ENCODE data around the gene CFAP299. TPM values are rescaled to one million over a fixed set of nuclear protein-coding genes. Genes with fewer than 3 reads are reported as not detected.

CFAP299 gene
- total and polyA plus RNA-seq, 2 experiments from 2014 or later = 0.24 to 1.4 TPM

- H3K4me1 ChIP-seq (ENCODE audit: low read depth) = peaks cover 12% of the 10 kb centered on the region
- no peaks in the 10 kb centered on the region for H3K9me3 ChIP-seq (ENCODE audit: low read depth)
- no peaks in the 10 kb centered on the region for H3K27me3 ChIP-seq
- H3K4me3 ChIP-seq = no peak overlapping the region
- H3K27ac ChIP-seq = no peak overlapping the region
- no peak for DNase-seq (ENCODE audit: low read depth in 1 of 2, low spot score in 1 of 2)
- no peaks in the 10 kb centered on the region for H3K36me3 ChIP-seq
- no peak for TF ChIP-seq CTCF (IDR thresholded peaks at IDR 0.05; ENCODE audit: low read depth, low read length)
These were observed 272.9 kb downstream of the CFAP299 start for GRCh38 chr4:80608281-80608980.

- H3K4me1 ChIP-seq (ENCODE audit: low read depth) = peaks cover 12% of the 10 kb centered on the region
- H3K4me3 ChIP-seq = no peak overlapping the region
- no peak for TF ChIP-seq CTCF (IDR thresholded peaks at IDR 0.05; ENCODE audit: low read depth, low read length)
- DNase-seq (ENCODE audit: low read depth in 1 of 2, low spot score in 1 of 2) = no peak
- no peaks in the 10 kb centered on the region for H3K9me3 ChIP-seq (ENCODE audit: low read depth)
- no peak overlapping the region for H3K27ac ChIP-seq
- H3K27me3 ChIP-seq = no peaks in the 10 kb centered on the region
- H3K36me3 ChIP-seq = no peaks in the 10 kb centered on the region
These were observed 274.7 kb downstream of the CFAP299 start for GRCh38 chr4:80610199-80610598.

DNA sequence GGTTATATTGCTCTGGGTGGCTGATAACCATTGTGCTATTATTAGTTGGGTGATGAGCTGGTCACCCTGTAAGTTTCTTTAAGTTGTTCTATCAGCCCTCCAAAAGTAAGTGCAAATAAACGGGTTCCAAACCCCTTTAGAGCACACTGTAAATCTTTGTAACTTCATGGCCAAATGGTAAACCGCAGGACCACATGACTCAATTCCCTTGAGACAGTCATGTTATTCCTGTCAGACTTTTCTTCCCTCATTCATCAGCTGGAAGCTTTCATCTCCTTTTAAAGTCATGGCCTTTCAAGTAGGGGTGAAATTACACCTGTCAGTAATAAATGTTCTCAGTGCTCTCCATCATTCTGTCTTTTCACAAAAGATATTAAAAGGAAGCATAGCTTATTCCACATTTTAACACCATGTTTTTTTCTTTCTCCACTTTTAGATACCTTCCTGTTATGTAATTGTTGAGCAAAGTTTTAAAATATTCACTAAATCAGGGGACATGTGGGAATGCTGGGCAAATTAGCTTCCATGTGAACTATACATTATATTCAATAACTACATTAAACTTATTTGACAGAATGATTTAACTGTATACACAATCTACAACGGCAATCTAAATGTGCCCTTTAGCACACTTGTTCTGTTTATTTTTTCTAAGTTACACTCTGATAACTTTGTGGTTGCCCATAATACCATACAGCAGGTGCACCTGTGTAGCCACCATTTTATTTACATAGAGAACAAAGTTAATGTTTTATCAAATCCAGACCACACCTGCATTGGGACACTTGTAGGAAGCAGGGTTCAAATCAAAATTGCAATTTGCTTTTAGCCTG, 275.5 kb downstream of the CFAP299 start:
- Histone ChIP-seq H3K27me3 (no peaks in the 10 kb centered on the region), H3K36me3 (no peaks in the 10 kb centered on the region), H3K4me3 (no peak overlapping the region), H3K4me1 (ENCODE audit: low read depth) (peaks cover 12% of the 10 kb centered on the region), H3K27ac (no peak overlapping the region), H3K9me3 (ENCODE audit: low read depth) (no peaks in the 10 kb centered on the region)
- TF ChIP-seq CTCF (IDR thresholded peaks at IDR 0.05; ENCODE audit: low read depth, low read length) = no peak
- peak in 1 of 2 donors; percentile 25 for DNase-seq (ENCODE audit: low read depth in 1 of 2, low spot score in 1 of 2)

DNA sequence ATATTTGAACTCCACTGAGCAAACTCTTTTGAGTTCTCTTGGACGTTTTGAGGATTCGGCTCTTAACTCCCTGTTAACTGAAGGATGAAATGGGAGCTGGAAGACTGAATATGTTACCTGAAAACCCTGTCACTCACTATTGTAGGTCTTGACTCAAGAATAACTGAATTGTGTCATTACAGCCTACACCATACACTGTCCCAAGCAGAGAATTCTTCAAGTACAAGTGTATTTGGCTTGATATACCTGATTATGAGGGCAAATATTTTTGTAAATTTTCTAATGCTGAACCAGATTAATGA, 276.1 kb downstream of the CFAP299 start:
- Histone ChIP-seq H3K27ac (no peak overlapping the region), H3K36me3 (no peaks in the 10 kb centered on the region), H3K4me3 (no peak overlapping the region), H3K27me3 (no peaks in the 10 kb centered on the region), H3K4me1 (ENCODE audit: low read depth) (peaks cover 12% of the 10 kb centered on the region), H3K9me3 (ENCODE audit: low read depth) (no peaks in the 10 kb centered on the region)
- DNase-seq (ENCODE audit: low read depth in 1 of 2, low spot score in 1 of 2) = no peak
- no peak for TF ChIP-seq CTCF (IDR thresholded peaks at IDR 0.05; ENCODE audit: low read depth, low read length)

GRCh38 chr4:80613470-80613869, 277.9 kb downstream of the CFAP299 start:
- Histone ChIP-seq H3K27ac (no peak overlapping the region), H3K9me3 (ENCODE audit: low read depth) (no peaks in the 10 kb centered on the region), H3K27me3 (no peaks in the 10 kb centered on the region), H3K4me3 (no peak overlapping the region), H3K4me1 (ENCODE audit: low read depth) (peaks cover 12% of the 10 kb centered on the region), H3K36me3 (no peaks in the 10 kb centered on the region)
- DNase-seq (ENCODE audit: low read depth in 1 of 2, low spot score in 1 of 2) = no peak
- TF ChIP-seq CTCF (IDR thresholded peaks at IDR 0.05; ENCODE audit: low read depth, low read length) = no peak
